Right lobe of liver (tissue), 4 donors: ENCODE results near the gene CALY.

Experiments
- POLR2A ChIP-seq: fragments of 450-650 bp; IDR thresholded peaks from one replicate; pipeline ENCODE4 v1.6.1; 2017; ENCODE audit warnings: antibody characterized with exemption, mild to moderate bottlenecking
- TF ChIP-seq, protein P1 (sequence below), 4 donors: fragments of 200-600 bp in 3 of 4; fragments of 450-650 bp in 1 of 4; IDR thresholded peaks; one replicate each; pipeline versions ENCODE4 v1.5.1 to v1.8.0; 2016 to 2022; ENCODE audit warnings: antibody characterized with exemption in 4 of 4, mild to moderate bottlenecking in 2 of 4
- donor health status: DM: no; HTN: no; CAD: no.
- donor health status: DM: no; HTN: no; CAD: no.
- donor health status: DM: no; HTN: yes; CAD: no.

DNA sequence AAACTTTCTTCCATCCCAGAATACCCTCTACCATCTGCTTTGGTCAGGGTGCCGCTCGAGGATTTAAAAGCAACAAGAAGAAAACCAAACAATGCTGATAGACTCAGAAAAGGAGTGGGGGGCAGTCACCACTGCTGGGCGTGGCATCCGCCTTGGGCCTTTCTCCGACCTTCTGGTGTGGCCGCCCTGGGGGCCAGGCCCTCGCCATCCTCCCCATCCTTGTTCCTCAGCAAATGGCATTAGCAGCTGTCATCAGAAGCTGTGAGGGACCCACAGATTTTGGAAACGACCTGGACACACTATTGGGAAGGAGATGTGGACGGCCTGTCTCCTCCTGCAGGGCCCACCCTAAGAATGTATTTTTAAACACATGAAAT is 23.9 kb downstream of the CALY start:
- TF ChIP-seq, protein P1, sequence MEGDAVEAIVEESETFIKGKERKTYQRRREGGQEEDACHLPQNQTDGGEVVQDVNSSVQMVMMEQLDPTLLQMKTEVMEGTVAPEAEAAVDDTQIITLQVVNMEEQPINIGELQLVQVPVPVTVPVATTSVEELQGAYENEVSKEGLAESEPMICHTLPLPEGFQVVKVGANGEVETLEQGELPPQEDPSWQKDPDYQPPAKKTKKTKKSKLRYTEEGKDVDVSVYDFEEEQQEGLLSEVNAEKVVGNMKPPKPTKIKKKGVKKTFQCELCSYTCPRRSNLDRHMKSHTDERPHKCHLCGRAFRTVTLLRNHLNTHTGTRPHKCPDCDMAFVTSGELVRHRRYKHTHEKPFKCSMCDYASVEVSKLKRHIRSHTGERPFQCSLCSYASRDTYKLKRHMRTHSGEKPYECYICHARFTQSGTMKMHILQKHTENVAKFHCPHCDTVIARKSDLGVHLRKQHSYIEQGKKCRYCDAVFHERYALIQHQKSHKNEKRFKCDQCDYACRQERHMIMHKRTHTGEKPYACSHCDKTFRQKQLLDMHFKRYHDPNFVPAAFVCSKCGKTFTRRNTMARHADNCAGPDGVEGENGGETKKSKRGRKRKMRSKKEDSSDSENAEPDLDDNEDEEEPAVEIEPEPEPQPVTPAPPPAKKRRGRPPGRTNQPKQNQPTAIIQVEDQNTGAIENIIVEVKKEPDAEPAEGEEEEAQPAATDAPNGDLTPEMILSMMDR (IDR thresholded peaks at IDR 0.05) = no peak
- TF ChIP-seq POLR2A = no peak
